HuH-7 (cell line): ENCODE results near the gene TMEM147.
A peak's percentile ranks its signal among the peaks of the same experiment; 100 is the strongest.

Source experiments
- DNase-seq: peaks from one replicate; pipeline ENCODE4 v3.0.0; 2011; ENCODE audit warnings: low spot score

The TMEM147 gene

DNA sequence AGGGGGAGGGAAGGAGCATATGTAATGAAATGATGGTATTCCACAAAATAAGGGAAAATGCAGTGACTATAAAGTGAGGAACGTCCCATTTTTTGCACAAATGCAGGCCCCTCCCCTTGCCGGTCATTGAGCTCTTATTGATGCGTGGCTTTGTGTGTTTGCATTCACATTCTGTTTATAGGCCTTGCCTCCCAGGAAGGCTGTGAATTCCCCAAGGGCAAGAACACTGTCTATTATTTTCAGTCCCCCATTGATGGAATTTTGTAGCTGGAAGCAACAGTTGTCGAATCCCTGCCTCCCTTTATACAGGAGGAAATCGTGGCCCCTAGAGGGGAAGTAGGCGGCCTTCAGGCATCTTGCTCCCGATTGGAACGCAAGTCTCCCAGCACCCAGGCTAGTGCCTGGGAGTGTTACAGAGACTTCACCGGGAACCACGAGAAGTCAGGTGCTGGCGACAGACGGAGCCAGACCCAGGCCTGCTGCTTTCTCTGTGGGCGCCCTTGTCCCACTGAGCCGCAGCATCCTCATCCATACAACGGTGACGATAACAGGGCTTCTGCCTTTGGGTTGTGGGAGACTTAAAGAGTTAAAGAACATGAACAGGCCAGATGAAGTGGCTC, 24.2 kb upstream of the TMEM147 start:
- no peak for DNase-seq

GRCh38 chr19:35522745-35523327, 22.6 kb upstream of the TMEM147 start:
- no peak for DNase-seq

GRCh38 chr19:35524181-35524837, 21.1 kb upstream of the TMEM147 start:
- DNase-seq: no peak

DNA sequence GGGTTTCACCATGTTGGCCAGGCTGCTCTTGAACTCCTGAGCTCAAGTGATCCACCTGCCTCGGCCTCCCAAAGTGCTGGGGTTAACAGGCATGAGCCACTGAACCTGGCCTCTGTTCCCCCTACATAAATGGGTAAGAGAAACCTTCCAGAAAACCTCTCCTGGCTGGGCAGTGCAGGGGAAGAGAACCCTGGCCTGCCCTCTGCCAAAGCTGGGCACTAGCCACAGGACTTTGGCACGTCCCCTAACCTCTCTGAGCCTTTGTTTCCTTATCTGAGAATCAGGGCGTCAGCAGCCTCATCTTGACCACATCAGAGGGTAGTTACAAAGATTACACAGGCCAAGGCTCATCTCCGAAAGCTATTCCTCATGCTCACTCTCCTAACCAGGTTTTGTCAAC, 19.6 kb upstream of the TMEM147 start:
- DNase-seq: no peak

DNA sequence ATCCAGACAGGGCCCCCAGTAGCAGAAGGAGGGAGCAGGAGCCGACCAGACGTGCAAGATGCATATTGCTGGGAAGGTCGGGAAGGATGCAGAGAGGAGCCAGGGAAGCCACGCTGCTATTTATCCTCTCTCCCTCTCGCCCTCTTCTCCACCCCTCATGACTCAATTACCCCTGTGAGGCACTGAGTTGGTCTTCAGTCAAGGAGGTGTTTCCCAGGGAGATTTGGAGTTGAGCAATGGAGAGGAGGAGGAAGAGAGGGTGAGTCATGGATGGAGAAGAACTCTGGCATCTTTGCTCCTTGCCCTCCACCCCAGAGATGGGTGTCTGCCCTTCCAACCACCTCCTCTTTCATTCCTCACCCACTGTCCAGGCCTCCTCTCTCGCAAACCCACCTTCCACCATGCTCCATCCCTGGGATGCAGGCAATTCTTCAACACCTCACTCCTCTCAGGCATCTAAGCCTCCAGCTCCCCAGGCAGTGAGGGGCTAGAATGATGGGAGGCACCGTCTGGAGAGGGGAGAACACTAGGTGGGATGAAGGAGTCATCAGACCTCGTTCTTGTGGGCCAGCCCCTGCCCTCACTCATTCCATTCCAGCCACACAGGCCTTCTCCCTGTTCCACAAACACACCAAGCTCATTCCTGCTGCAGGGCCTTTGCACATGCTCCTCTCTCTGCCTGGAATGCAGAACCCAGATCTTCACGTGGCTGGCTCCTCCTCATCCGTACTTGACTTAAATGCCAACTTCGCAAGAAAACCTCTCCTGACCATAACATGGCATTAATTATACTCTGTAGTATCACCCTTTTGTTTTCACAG, 17.0 kb upstream of the TMEM147 start, which contains the start of gene SBSN:
SBSN (minus strand) TSS at position 94 of the 821 bp plus-strand sequence; CDS start at position 64, 30 bp downstream.
- DNase-seq: no peak

DNA sequence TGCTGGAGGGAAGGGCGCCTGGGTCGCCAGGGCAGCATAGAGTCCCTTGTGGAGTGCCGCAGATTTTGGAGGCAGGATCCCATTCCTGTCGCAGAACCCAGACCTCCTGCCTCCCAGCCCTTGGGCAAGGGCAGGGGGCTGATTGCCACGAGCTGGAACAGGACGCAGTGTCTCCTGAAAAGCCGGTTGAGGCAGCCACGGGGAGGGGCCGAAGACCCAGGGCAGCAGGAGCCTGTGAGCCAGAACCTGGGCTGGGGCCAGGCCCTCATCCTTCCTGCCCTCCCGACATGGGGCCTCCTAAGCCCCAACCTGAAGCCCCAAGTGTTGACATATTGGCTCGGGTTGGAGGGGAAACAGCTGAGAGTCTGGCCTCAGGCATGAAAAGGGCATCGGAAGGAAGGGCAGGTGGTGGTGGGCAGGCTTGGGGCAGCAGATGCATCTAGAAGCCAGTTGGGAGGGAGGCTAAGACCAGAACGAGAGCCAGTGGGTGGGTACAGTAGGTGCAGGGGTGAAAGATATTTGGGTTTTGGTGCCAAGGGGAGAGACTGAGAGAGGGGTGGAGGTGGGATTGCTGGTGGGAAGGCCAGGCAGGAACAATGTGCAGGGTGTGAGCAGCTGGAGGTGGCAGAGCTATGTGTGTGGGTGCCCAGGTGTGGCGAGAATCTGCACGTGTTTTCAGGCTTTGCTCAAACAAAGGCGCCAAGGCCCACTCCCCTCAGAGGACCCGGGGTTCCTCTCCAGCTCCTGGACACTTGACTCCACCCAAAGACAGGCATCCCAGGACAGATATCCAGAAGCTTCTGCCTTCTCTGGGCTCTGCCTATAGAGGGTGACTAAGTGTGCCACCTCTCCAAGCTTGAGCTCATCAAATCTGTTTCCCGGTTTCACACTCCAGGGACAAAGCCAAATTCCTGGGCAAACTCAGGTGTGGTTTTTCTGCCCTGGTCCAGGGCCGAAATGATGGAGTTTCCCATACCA, 15.9 kb upstream of the TMEM147 start:
- DNase-seq: no peak

- DNase-seq: no peak
Measured at GRCh38 chr19:35531291-35531690, 14.1 kb upstream of the TMEM147 start.

DNA sequence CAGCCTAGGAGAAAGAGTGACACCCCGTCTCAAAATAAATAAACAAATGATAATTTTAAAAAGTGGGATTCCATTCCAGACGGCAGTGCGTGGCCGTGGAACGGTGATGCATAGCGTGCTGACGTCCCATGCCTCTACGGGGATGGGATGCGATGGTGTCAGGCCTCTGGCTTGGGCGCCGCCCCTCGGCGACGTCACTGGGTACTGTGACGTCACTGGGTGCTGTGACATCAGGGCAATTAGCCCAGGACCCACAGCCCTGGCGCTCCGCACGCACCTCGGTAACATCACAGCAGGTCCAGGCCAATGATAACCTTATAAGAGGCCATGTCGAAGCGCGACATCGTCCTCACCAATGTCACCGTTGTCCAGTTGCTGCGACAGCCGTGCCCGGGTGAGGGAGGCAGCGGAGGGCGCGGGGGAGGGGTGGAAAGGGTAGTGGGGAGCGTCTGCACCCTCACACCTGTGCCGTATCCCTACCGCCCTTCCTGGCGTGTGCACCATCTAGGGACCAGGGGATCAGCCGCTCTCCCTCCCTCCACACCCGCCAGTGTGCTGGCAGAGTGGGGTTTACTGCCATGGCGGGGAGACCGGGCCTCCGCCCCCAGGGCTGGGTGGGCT, 12.1 kb upstream of the TMEM147 start, which contains the start of gene GAPDHS:
GAPDHS (plus strand) TSS at position 256 of the 621 bp plus-strand sequence; CDS start at position 328, 72 bp downstream.
- DNase-seq: no peak

- no peak for DNase-seq
Measured at GRCh38 chr19:35533822-35534392, 11.5 kb upstream of the TMEM147 start.

DNA sequence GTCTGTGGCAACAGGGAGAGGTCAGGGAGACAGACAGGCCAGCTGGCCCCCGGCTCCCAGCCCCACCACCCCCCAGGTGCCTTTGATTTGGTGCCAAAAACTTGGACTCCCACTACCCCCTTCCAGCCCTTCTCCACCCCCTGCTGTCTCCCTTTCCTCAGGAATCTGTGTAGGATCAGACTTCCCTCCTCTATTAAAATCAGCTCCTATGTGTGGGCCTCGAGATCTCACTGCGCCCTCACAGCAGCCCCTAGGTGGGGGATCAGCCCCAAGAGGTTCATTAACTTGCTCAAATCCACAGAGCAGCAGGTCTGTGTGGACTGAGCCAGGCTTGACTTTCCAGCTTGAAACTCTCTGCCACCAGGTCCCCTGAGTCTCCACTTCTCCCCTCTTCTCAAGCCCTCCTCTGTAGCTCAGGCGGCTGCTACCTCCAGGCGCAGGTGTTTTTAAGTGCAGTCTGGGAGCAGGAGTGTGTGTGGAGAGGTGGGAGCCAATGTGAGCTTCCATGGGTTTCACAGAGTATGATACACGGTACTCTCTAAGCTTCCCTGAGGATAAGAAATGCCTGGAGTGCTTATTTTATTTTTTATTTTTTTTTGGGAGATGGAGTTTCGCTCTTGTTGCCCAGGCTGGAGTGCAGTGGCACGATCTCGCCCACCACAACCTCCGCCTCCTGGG, 10.5 kb upstream of the TMEM147 start:
- DNase-seq: no peak

DNA sequence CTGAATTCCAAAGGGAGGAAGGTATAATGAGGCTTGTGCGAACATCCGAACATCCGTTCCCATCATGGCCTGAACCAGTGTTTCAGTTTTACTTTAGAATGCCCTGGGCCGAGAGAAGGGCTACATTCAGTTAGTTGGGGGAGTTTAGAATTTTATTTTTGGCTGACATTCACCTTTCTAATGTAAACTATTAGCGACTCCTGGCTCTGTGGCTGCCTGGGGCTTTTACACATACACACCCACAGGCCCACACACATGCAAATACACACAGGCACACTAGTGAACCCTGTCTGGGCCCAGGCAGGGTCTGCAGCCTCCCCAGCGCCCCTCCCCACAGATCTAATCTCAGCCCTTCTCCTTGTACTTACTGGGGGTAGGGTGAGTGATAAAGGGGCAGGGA, 6.1 kb upstream of the TMEM147 start:
- no peak for DNase-seq

DNA sequence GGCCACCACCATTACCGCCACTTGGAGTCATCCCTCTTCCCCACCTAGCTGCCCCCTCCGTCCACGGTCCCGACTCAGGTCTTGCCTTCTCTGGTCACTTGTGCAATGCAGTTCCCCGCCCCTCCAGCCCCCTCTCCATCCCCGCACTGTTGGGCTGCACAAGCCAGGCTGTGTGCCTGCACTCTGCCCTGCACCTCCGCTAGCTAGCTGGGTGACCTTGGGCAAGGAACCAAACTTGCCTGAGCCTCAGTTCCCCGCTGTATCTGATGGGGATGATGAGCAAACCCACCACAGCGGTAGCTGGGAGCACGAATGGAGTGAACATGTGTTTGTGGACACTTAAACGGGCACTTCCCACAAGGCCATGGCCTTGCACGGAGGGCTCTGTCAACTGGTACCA, 5.6 kb upstream of the TMEM147 start:
- no peak for DNase-seq

DNA sequence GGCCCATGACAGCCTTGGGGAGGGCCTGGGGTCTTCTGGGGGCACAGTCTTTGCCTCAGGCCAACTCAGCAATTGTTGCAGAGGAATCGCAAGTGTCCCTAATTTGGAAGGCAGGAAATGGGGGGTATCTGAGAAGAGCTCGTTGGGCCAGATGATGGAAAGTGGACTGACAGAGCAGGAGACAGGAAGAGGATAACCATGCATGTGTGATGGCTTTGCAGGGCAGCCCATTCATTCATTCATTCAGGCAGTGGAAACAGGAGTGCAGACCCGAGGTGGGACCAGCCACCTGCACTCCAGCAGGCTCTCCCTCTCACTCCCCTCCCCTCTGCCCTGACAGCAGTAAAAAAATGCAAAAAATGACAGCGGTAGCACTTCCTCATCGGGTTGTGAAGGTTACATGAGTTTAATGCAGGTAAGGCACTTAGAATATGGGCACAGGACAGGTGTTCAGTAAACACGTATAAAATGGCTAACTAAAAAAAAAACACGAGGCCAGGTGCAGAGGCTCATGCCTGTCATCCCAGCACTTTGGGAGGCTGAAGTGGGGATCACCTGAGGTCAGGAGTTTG, 5.0 kb upstream of the TMEM147 start:
- no peak for DNase-seq

- no peak for DNase-seq
Measured at GRCh38 chr19:35542209-35542608, 3.2 kb upstream of the TMEM147 start.

DNA sequence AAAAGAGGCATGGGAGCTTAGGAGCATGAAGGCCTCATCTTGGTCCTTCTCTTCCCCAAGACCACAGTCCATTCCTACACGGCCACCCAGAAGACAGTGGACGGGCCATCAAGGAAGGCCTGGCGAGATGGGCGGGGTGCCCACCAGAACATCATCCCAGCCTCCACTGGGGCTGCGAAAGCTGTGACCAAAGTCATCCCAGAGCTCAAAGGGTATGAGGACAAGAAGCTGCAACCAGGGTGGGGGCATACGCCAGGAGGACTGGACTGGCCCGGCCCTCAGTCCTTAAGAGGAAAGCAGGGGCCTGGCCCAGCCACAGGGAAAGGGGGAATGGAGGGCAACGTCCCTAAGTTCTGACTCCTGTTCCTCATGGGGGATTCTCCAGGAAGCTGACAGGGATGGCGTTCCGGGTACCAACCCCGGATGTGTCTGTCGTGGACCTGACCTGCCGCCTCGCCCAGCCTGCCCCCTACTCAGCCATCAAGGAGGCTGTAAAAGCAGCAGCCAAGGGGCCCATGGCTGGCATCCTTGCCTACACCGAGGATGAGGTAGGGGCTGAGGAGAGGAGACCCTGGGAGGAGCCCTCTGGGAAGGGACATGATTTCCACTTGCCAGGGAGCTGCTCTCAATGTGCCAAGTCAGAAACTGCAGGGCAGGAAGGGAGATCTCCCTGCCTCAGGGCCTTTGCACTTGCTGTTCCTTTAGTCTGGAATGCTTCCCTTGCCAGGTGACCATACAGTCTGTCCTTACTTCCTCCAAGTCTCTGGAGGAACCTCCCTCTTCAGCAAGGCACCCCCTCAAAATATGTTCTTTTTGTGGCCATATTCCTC, 1.9 kb upstream of the TMEM147 start:
- no peak for DNase-seq

- DNase-seq: no peak
Measured at GRCh38 chr19:35544110-35544802, 1.2 kb upstream of the TMEM147 start.

DNA sequence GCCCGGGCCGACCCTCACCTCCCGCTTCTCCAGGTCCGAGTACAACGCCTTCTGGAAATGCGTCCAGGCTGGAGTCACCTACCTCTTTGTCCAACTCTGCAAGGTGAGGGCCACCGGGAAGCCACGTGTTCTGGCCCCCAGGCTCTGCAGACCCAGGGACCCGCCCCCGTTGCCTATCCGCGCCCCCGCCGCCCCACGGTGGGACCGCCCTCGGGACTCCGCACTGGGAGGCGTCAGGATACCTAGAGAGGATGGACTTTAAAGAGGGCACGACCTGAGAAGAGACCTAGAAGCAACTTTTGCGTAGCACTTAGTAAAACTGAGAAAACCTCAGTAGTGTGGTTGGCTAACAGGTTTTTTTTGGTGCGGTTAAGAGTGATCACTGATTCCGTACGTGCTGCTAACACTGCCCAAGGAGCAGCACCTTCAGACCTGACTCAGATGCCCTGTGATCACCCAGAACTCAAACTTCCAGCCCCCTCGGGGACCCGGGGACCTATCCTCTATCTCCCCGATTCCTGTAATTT, 492 bp downstream of the TMEM147 start:
- DNase-seq: peak; percentile 68

DNA sequence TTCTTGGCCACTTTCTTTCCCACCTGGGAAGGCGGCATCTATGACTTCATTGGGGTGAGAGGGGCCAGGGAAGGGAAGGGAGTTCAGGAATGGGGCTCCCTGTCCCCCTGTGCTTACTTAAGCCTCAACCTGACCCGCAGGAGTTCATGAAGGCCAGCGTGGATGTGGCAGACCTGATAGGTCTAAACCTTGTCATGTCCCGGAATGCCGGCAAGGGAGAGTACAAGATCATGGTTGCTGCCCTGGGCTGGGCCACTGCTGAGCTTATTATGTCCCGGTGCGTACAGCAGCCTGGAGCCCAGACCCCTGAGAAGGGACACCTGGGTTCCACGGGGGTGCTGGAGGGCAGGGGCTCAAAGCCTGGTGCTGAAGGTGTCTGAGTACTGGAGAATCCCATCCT, 1.1 kb downstream of the TMEM147 start:
- DNase-seq: no peak
